HEK293 (cell line): ENCODE measurements around the gene XRN2.
A peak's percentile ranks its signal among the peaks of the same experiment; 100 is the strongest.

Experiments used
- CTCF ChIA-PET: fragments of 350-600 bp; formaldehyde crosslinking; extraction: SDS; loops from one replicate; lab custom pipeline; 2021; ENCODE audit warnings: antibody characterized with exemption; lab: Yijun Ruan, JAX
- POLR2A ChIA-PET: fragments of 300-600 bp; formaldehyde crosslinking; extraction: SDS; loops from one replicate; lab custom pipeline; 2020; ENCODE audit warnings: antibody characterized with exemption, inconsistent platforms; lab: Yijun Ruan, JAX
- H3K27ac ChIP-seq: fragments of 200-500 bp; sonication (Bioruptor generic); 2 replicates; pipeline ENCODE4 v1.5.1; 2014; ENCODE audit warnings: low read depth, low read length, control low read depth, inconsistent platforms; ENCODE audit errors: extremely low read depth
- H3K36me3 ChIP-seq, 2 experiments: fragments of 200-500 bp in 1 of 2; sonication (Bioruptor generic) in 1 of 2; 1 replicate in 1 of 2; 2 replicates in 1 of 2; pipeline ENCODE4 v1.5.1; 2014 to 2017; ENCODE audit warnings: inconsistent platforms in 2 of 2, low read length in 2 of 2; ENCODE audit not compliant: control insufficient read depth in 2 of 2, insufficient read depth in 1 of 2
- H3K4me1 ChIP-seq: fragments of 200-500 bp; sonication (Bioruptor generic); 2 replicates; pipeline ENCODE4 v1.5.1; 2014; ENCODE audit warnings: mild to moderate bottlenecking, low read length, inconsistent platforms; ENCODE audit not compliant: control insufficient read depth, insufficient read depth
- H3K4me3 ChIP-seq: 2 replicates; pipeline ENCODE4 v1.5.1; 2011; ENCODE audit warnings: low read depth, mild to moderate bottlenecking, control low read depth, low read length, moderate library complexity
- H3K9me3 ChIP-seq: fragments of 200-500 bp; sonication (Bioruptor generic); 2 replicates; pipeline ENCODE4 v1.5.1; 2014; ENCODE audit warnings: low read depth, low read length, inconsistent platforms; ENCODE audit not compliant: control insufficient read depth, insufficient read depth
- HOXC10 ChIP-seq: sonication (generic); formaldehyde crosslinking; IDR thresholded peaks from 2 replicates; pipeline ENCODE4 v1.8.1; 2023; ENCODE audit warnings: mild to moderate bottlenecking, missing genetic modification reagents
- TCF7L2 ChIP-seq: IDR thresholded peaks from 2 replicates; pipeline ENCODE4 v1.6.1; 2011; ENCODE audit warnings: low read depth, mild to moderate bottlenecking, inconsistent platforms, low read length, moderate library complexity, borderline replicate concordance
- YY1 ChIP-seq: fragments of 450-650 bp; formaldehyde crosslinking; IDR thresholded peaks from 2 replicates; pipeline ENCODE4 v1.5.1; 2018; ENCODE audit warnings: missing biosample characterization, missing genetic modification characterization
- ZFHX2 ChIP-seq: fragments of 450-650 bp; formaldehyde crosslinking; conservative IDR thresholded peaks from 2 replicates; pipeline ENCODE4 v1.5.1; 2016; ENCODE audit warnings: missing biosample characterization, missing genetic modification characterization
- ZNF132 ChIP-seq: fragments of 450-650 bp; formaldehyde crosslinking; IDR thresholded peaks from 2 replicates; pipeline ENCODE4 v1.5.1; 2017; ENCODE audit warnings: missing biosample characterization, missing genetic modification characterization, borderline replicate concordance
- ZNF488 ChIP-seq: fragments of 450-650 bp; formaldehyde crosslinking; IDR thresholded peaks from 2 replicates; pipeline ENCODE4 v1.5.1; 2016; ENCODE audit warnings: missing biosample characterization, missing genetic modification characterization
- ZNF530 ChIP-seq: fragments of 450-650 bp; formaldehyde crosslinking; IDR thresholded peaks from 2 replicates; pipeline ENCODE4 v1.5.1; 2016; ENCODE audit warnings: low read depth, missing biosample characterization, missing genetic modification characterization
- ZNF792 ChIP-seq: fragments of 450-650 bp; formaldehyde crosslinking; IDR thresholded peaks from 2 replicates; pipeline ENCODE4 v1.5.1; 2016; ENCODE audit warnings: missing biosample characterization, missing genetic modification characterization
- ZSCAN18 ChIP-seq: fragments of 450-650 bp; formaldehyde crosslinking; IDR thresholded peaks from 2 replicates; pipeline ENCODE4 v1.5.1; 2016; ENCODE audit warnings: missing biosample characterization, missing genetic modification characterization
- ZSCAN5A ChIP-seq: fragments of 450-650 bp; formaldehyde crosslinking; IDR thresholded peaks from 2 replicates; pipeline ENCODE4 v1.5.1; 2016; ENCODE audit warnings: missing biosample characterization, missing genetic modification characterization
- TF ChIP-seq, protein P1 (sequence below): fragments of 450-650 bp; formaldehyde crosslinking; IDR thresholded peaks from 2 replicates; pipeline ENCODE4; 2016; ENCODE audit warnings: missing biosample characterization, missing genetic modification characterization
- TF ChIP-seq, protein P2 (sequence below): fragments of 450-650 bp; formaldehyde crosslinking; IDR thresholded peaks from 2 replicates; pipeline ENCODE4 v1.5.1; 2016; ENCODE audit warnings: missing biosample characterization, missing genetic modification characterization
- TF ChIP-seq, protein P3 (sequence below): fragments of 450-650 bp; formaldehyde crosslinking; conservative IDR thresholded peaks from 2 replicates; pipeline ENCODE4 v1.5.1; 2016; ENCODE audit warnings: low read depth, missing biosample characterization, missing genetic modification characterization

XRN2 gene

DNA sequence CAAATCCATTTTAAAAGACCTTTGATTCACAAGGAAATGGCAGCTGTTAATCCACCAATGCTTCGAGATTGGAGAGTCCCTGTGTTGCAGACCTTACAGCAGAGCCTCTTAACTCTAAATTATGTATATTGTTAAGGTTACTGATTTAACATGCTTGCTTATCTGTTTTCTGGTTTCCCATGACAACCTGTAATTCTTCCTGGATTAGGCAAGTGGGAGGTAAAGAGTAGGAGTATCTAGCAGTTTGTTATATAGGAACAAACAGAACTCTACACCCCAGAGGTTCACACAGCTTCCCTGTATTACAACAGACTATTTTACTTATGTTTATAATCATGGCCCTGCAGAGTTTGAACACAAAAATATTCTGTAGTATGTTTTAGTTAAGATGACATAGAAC, 54.7 kb downstream of the XRN2 start:
- Histone ChIP-seq H3K36me3 (peaks cover 19 to 61% of the 10 kb centered on the region in 2 experiments), H3K4me3 (no peak overlapping the region), H3K27ac (no peak overlapping the region), H3K9me3 (no peaks in the 10 kb centered on the region), H3K4me1 (peaks cover 6% of the 10 kb centered on the region; the same call in 1 of the 2 replicates)
- TF ChIP-seq ZNF530 (tag by site-specific recombination) (no peak), ZFHX2 (tag by site-specific recombination) (0 out of 2 replicates have a peak, but pooled peaks have one; percentile 11), ZNF792 (tag by site-specific recombination) (no peak)
- TF ChIP-seq, protein P1, sequence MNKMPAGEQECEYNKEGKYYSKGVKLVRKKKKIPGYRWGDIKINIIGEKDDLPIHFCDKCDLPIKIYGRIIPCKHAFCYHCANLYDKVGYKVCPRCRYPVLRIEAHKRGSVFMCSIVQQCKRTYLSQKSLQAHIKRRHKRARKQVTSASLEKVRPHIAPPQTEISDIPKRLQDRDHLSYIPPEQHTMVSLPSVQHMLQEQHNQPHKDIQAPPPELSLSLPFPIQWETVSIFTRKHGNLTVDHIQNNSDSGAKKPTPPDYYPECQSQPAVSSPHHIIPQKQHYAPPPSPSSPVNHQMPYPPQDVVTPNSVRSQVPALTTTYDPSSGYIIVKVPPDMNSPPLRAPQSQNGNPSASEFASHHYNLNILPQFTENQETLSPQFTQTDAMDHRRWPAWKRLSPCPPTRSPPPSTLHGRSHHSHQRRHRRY (tag by site-specific recombination), result no peak
- CTCF ChIA-PET, result interaction anchor here (0.8 kb wide), 1 partner anchor 122 kb away, joined by 3 read pairs; no protein-coding TSS in a partner anchor
- POLR2A ChIA-PET, result interaction anchor here (0.6 kb wide), 1 partner anchor 8 kb away, joined by 3 read pairs; no protein-coding TSS in a partner anchor

GRCh38 chr20:21358737-21359136, 55.6 kb downstream of the XRN2 start:
- Histone ChIP-seq H3K4me3 (no peak overlapping the region), H3K36me3 (peaks cover 14 to 67% of the 10 kb centered on the region in 2 experiments), H3K4me1 (peaks cover 6% of the 10 kb centered on the region; the same call in 1 of the 2 replicates), H3K27ac (no peak overlapping the region), H3K9me3 (no peaks in the 10 kb centered on the region)
- ChIA-PET CTCF (no interaction called here), POLR2A (no interaction called here)
- TF ChIP-seq, protein P2, sequence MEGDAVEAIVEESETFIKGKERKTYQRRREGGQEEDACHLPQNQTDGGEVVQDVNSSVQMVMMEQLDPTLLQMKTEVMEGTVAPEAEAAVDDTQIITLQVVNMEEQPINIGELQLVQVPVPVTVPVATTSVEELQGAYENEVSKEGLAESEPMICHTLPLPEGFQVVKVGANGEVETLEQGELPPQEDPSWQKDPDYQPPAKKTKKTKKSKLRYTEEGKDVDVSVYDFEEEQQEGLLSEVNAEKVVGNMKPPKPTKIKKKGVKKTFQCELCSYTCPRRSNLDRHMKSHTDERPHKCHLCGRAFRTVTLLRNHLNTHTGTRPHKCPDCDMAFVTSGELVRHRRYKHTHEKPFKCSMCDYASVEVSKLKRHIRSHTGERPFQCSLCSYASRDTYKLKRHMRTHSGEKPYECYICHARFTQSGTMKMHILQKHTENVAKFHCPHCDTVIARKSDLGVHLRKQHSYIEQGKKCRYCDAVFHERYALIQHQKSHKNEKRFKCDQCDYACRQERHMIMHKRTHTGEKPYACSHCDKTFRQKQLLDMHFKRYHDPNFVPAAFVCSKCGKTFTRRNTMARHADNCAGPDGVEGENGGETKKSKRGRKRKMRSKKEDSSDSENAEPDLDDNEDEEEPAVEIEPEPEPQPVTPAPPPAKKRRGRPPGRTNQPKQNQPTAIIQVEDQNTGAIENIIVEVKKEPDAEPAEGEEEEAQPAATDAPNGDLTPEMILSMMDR (tag by site-specific recombination), result no peak
- TF ChIP-seq ZNF488 (tag by site-specific recombination), result no peak
- TF ChIP-seq, protein P3, sequence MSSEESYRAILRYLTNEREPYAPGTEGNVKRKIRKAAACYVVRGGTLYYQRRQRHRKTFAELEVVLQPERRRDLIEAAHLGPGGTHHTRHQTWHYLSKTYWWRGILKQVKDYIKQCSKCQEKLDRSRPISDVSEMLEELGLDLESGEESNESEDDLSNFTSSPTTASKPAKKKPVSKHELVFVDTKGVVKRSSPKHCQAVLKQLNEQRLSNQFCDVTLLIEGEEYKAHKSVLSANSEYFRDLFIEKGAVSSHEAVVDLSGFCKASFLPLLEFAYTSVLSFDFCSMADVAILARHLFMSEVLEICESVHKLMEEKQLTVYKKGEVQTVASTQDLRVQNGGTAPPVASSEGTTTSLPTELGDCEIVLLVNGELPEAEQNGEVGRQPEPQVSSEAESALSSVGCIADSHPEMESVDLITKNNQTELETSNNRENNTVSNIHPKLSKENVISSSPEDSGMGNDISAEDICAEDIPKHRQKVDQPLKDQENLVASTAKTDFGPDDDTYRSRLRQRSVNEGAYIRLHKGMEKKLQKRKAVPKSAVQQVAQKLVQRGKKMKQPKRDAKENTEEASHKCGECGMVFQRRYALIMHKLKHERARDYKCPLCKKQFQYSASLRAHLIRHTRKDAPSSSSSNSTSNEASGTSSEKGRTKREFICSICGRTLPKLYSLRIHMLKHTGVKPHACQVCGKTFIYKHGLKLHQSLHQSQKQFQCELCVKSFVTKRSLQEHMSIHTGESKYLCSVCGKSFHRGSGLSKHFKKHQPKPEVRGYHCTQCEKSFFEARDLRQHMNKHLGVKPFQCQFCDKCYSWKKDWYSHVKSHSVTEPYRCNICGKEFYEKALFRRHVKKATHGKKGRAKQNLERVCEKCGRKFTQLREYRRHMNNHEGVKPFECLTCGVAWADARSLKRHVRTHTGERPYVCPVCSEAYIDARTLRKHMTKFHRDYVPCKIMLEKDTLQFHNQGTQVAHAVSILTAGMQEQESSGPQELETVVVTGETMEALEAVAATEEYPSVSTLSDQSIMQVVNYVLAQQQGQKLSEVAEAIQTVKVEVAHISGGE (tag by site-specific recombination), result no peak
- TF ChIP-seq ZSCAN18 (tag by site-specific recombination), result no peak
- TF ChIP-seq YY1, result no peak
- no peak for TF ChIP-seq HOXC10 (CRISPR knock-in tag)
- TF ChIP-seq ZNF132, result no peak
- TF ChIP-seq ZFHX2 (tag by site-specific recombination), result no peak
- no peak for TF ChIP-seq TCF7L2
- no peak for TF ChIP-seq ZSCAN5A (tag by site-specific recombination)
